HepG2 (cell line): ENCODE data around the gene WEE1.

Source experiments
- CHD4 ChIP-seq: fragments of 200-600 bp; sonication (generic); IDR thresholded peaks from 2 replicates; pipeline ENCODE4 v1.7.0; 2017; ENCODE audit warnings: mild to moderate bottlenecking, low read length, borderline replicate concordance
- GABPB1 ChIP-seq: IDR thresholded peaks from 2 replicates; pipeline ENCODE4 v1.6.1; 2016; ENCODE audit warnings: mild to moderate bottlenecking, missing genetic modification reagents, moderate library complexity, missing compliant biosample characterization
- JUND ChIP-seq: sonication (generic); formaldehyde crosslinking; IDR thresholded peaks from 2 replicates; pipeline ENCODE4 v1.8.0; 2022; ENCODE audit warnings: mild to moderate bottlenecking, missing genetic modification reagents
- MZF1 ChIP-seq: sonication (generic); formaldehyde crosslinking; IDR thresholded peaks from 2 replicates; pipeline ENCODE4 v1.8.1; 2023; ENCODE audit warnings: mild to moderate bottlenecking, missing genetic modification reagents, borderline replicate concordance
- NR2F2 ChIP-seq: IDR thresholded peaks from 2 replicates; pipeline ENCODE4 v1.6.1; 2012; ENCODE audit warnings: low read depth, inconsistent platforms, borderline replicate concordance
- POLR2A ChIP-seq, 2 experiments: IDR thresholded peaks; 2 replicates each; pipeline ENCODE4 v1.6.1; 2011; ENCODE audit warnings: low read depth in 2 of 2, low read length in 2 of 2, mild to moderate bottlenecking in 1 of 2, moderate library complexity in 1 of 2; ENCODE audit not compliant: insufficient read depth in 1 of 2
- SATB2 ChIP-seq: sonication (generic); formaldehyde crosslinking; IDR thresholded peaks from 2 replicates; pipeline ENCODE4 v1.5.0; 2020; ENCODE audit warnings: missing genetic modification reagents
- SNAPC2 ChIP-seq: sonication (generic); formaldehyde crosslinking; IDR thresholded peaks from 2 replicates; pipeline ENCODE4 v1.8.1; 2022; ENCODE audit warnings: mild to moderate bottlenecking, missing genetic modification reagents
- YY1 ChIP-seq: IDR thresholded peaks from 2 replicates; pipeline ENCODE4 v1.6.1; 2011; ENCODE audit warnings: low read length, low read depth, moderate library complexity, mild to moderate bottlenecking; ENCODE audit not compliant: insufficient read depth, insufficient replicate concordance
- ZNF296 ChIP-seq: sonication (generic); formaldehyde crosslinking; conservative IDR thresholded peaks from 2 replicates; pipeline ENCODE4 v1.5.0; 2020; ENCODE audit warnings: mild to moderate bottlenecking, missing genetic modification reagents
- ZNF335 ChIP-seq: sonication (generic); formaldehyde crosslinking; IDR thresholded peaks from 2 replicates; pipeline ENCODE4 v1.4.0; 2020; ENCODE audit warnings: missing genetic modification reagents
- TF ChIP-seq, protein P1 (sequence below): IDR thresholded peaks from 2 replicates; pipeline ENCODE4 v1.6.1; 2016
- TF ChIP-seq, protein P2 (sequence below): sonication (generic); formaldehyde crosslinking; IDR thresholded peaks from 2 replicates; pipeline ENCODE4 v1.4.0; 2020; ENCODE audit warnings: missing genetic modification reagents
- TF ChIP-seq, protein P3 (sequence below): sonication (generic); formaldehyde crosslinking; IDR thresholded peaks from 2 replicates; pipeline ENCODE4 v1.5.0; 2020; ENCODE audit warnings: mild to moderate bottlenecking, missing genetic modification reagents, moderate library complexity

DNA sequence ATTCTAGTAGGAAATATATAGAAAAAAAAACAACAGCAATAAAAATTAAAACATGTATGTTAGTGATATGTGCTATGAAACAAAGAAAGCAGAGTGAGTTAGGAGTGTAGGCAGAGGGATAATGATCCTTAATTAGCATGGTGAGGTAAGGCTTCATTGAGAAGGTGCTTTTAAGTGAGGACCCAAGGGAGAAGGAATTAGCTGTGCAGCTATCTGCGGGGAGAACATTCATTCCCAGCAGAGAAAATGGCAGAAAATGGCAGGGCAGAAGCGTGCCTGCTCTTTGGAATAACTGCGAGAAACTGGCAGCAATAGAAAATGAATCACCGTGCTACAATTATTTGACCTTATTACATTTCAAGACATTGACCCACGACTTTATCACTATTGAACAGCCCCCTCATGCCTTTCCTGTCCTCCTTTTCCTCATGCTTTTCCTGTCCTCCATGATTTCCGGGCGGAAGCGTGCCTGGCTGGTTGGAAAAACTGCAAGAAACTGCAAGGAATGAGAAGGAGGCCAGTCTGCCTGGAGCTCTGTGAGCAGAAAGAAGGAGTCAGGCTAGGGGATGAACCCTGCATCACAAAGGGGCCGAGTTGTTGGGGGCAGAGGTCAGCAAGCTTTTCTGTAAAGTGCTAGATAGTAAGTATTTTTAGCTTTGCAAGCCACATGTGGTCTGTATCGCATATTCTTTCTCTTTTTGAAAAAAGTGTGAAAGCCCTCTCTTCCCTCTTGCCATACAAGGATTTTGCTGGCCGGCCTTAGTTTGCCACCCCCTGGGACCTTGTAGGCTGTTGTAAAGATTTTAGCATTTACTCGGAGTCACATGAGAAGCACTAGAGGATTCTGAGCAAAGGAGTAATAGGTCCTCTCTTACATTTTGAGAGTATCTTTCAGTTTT lies 53.3 kb downstream of the WEE1 start:
- TF ChIP-seq, protein P1, sequence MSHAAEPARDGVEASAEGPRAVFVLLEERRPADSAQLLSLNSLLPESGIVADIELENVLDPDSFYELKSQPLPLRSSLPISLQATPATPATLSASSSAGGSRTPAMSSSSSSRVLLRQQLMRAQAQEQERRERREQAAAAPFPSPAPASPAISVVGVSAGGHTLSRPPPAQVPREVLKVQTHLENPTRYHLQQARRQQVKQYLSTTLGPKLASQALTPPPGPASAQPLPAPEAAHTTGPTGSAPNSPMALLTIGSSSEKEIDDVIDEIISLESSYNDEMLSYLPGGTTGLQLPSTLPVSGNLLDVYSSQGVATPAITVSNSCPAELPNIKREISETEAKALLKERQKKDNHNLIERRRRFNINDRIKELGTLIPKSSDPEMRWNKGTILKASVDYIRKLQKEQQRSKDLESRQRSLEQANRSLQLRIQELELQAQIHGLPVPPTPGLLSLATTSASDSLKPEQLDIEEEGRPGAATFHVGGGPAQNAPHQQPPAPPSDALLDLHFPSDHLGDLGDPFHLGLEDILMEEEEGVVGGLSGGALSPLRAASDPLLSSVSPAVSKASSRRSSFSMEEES (CRISPR knock-in tag): no peak
- no peak for TF ChIP-seq SATB2 (CRISPR knock-in tag)
- TF ChIP-seq ZNF296 (CRISPR knock-in tag): no peak
- no peak for TF ChIP-seq SNAPC2 (CRISPR knock-in tag)
- TF ChIP-seq JUND (CRISPR knock-in tag): no peak
- no peak for TF ChIP-seq ZNF335 (CRISPR knock-in tag)
- TF ChIP-seq, protein P2, sequence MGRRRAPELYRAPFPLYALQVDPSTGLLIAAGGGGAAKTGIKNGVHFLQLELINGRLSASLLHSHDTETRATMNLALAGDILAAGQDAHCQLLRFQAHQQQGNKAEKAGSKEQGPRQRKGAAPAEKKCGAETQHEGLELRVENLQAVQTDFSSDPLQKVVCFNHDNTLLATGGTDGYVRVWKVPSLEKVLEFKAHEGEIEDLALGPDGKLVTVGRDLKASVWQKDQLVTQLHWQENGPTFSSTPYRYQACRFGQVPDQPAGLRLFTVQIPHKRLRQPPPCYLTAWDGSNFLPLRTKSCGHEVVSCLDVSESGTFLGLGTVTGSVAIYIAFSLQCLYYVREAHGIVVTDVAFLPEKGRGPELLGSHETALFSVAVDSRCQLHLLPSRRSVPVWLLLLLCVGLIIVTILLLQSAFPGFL (CRISPR knock-in tag): no peak
- no peak for TF ChIP-seq MZF1
- no peak for TF ChIP-seq POLR2A (IDR thresholded peaks at IDR 0.05; ENCODE audit: insufficient read depth in 1 of 2, low read depth in 2 of 2, low read length in 2 of 2)
- TF ChIP-seq, protein P3, sequence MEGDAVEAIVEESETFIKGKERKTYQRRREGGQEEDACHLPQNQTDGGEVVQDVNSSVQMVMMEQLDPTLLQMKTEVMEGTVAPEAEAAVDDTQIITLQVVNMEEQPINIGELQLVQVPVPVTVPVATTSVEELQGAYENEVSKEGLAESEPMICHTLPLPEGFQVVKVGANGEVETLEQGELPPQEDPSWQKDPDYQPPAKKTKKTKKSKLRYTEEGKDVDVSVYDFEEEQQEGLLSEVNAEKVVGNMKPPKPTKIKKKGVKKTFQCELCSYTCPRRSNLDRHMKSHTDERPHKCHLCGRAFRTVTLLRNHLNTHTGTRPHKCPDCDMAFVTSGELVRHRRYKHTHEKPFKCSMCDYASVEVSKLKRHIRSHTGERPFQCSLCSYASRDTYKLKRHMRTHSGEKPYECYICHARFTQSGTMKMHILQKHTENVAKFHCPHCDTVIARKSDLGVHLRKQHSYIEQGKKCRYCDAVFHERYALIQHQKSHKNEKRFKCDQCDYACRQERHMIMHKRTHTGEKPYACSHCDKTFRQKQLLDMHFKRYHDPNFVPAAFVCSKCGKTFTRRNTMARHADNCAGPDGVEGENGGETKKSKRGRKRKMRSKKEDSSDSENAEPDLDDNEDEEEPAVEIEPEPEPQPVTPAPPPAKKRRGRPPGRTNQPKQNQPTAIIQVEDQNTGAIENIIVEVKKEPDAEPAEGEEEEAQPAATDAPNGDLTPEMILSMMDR (CRISPR knock-in tag): no peak
- TF ChIP-seq CHD4: no peak
- no peak for TF ChIP-seq NR2F2
- no peak for TF ChIP-seq YY1
- TF ChIP-seq GABPB1 (CRISPR knock-in tag): no peak
